Measurements from ENCODE around the gene TRPV5. TPM values are rescaled to one million over a fixed set of nuclear protein-coding genes. Genes with fewer than 3 reads are reported as not detected.

Gene TRPV5
- total and polyA plus RNA-seq, 2 of the 4 experiments (the other 2 are of a cell fraction), result not detected

- Histone ChIP-seq H2BK120ac (ENCODE audit: low read depth, low read length) (no peak overlapping the region), H2AK5ac (ENCODE audit: low read depth, low read length) (no peak overlapping the region), H3K27ac (ENCODE audit: insufficient read depth, low read length) (no peak overlapping the region), H3K18ac (ENCODE audit: low read depth, low read length) (no peak overlapping the region), H3K79me1 (ENCODE audit: low read depth in 1 of 2, low read length in 2 of 2) (no peaks in the 10 kb centered on the region), H2AK9ac (replicated peaks; ENCODE audit: low read depth, low read length, poor library complexity) (no peak overlapping the region), H3K9ac (ENCODE audit: low read depth, low read length) (no peak overlapping the region), H4K20me1 (ENCODE audit: insufficient read depth, low read length) (no peaks in the 10 kb centered on the region), H3K4me2 (ENCODE audit: low read depth, low read length) (no peak overlapping the region), H2BK20ac (ENCODE audit: low read depth, low read length) (no peak overlapping the region), H2BK15ac (ENCODE audit: low read depth, low read length) (no peak overlapping the region), H3K14ac (replicated peaks; ENCODE audit: low read depth, low read length) (no peak overlapping the region), H2BK5ac (ENCODE audit: low read depth, low read length, poor library complexity, severe bottlenecking) (no peak overlapping the region), H3K56ac (ENCODE audit: extremely low read depth, insufficient read depth, low read length) (no peak overlapping the region), H3K36me3 (ENCODE audit: control insufficient read depth, insufficient read depth, low read length) (no peaks in the 10 kb centered on the region), H4K5ac (ENCODE audit: low read depth, low read length) (no peak overlapping the region), H4K8ac (ENCODE audit: low read depth in 2 of 2, low read length in 2 of 2) (no peak overlapping the region), H3K9me3 (ENCODE audit: control insufficient read depth, insufficient read depth, low read length) (peaks cover under 1% of the 10 kb centered on the region; the same call in 1 of the 2 replicates), H4K91ac (ENCODE audit: insufficient read depth, low read depth, low read length) (no peak overlapping the region), H3K4me3 (ENCODE audit: insufficient read depth, low read depth, low read length) (no peak overlapping the region), H3K4ac (ENCODE audit: low read depth, low read length) (no peak overlapping the region), H2AFZ (replicated peaks; ENCODE audit: low read length, poor library complexity) (no peak overlapping the region), H3K9me1 (ENCODE audit: insufficient read depth, low read length) (no peaks in the 10 kb centered on the region), H3K27me3 (ENCODE audit: control insufficient read depth, insufficient read depth, low read length) (no peaks in the 10 kb centered on the region), H3K23ac (ENCODE audit: low read depth, low read length) (no peak overlapping the region), H3K4me1 (ENCODE audit: control insufficient read depth, insufficient read depth, low read length) (no peaks in the 10 kb centered on the region)
- ATAC-seq (ENCODE audit: low read depth), result no peak
- intact Hi-C loops (cut with micrococcal nuclease) (no loop called here), dilution Hi-C loops (cut with HindIII; ENCODE audit: low sequenced_read_pairs, unreplicated experiment) (no loop called here), in situ Hi-C loops (cut with MboI; ENCODE audit: low sequenced_read_pairs) (no loop called here)
- BruUV-seq (replicated peaks), result no TSS peak
- POLR2A ChIA-PET (ENCODE audit: unreplicated experiment), result no interaction called here
- DNase-seq, result no peak
- CTCF ChIA-PET, result no interaction called here
- 61% methylated on average over 12 of the region's 15 CpGs; no CpG with 5 or more reads in 1 of the 2 experiments for WGBS, 2 experiments (ENCODE audit: extremely low coverage in 2 of 2, insufficient read length in 1 of 2)
- no peak for TF ChIP-seq SMC3 (IDR thresholded peaks at IDR 0.05; ENCODE audit: low read depth, low read length)
- no peak for TF ChIP-seq RFX5 (IDR thresholded peaks at IDR 0.05; ENCODE audit: low read depth, low read length)
- TF ChIP-seq CEBPB (IDR thresholded peaks at IDR 0.05; ENCODE audit: low read depth, low read length), result no peak
- no peak for TF ChIP-seq BHLHE40 (IDR thresholded peaks at IDR 0.05; ENCODE audit: low read depth, low read length)
- TF ChIP-seq CHD1 (IDR thresholded peaks at IDR 0.05; ENCODE audit: low read depth, low read length), result no peak
- no peak for TF ChIP-seq USF2 (IDR thresholded peaks at IDR 0.05; ENCODE audit: low read depth, low read length)
Measured at GRCh38 chr7:142901426-142902259, 31.9 kb downstream of the TRPV5 start.
